ENCODE measurements around the gene MFN1.

MFN1 gene

GRCh38 chr3:179428876-179429548 is 81.5 kb downstream of the MFN1 start:
- no peak for TF ChIP-seq CTCF (conservative IDR thresholded peaks at IDR 0.05; ENCODE audit: low read depth, low read length)
- DNase-seq (ENCODE audit: low read depth), result no peak
- no peak overlapping the region for H3K4me3 ChIP-seq (ENCODE audit: low read length)

GRCh38 chr3:179430277-179430870 is 82.9 kb downstream of the MFN1 start:
- no peak for TF ChIP-seq CTCF (conservative IDR thresholded peaks at IDR 0.05; ENCODE audit: low read depth, low read length)
- DNase-seq (ENCODE audit: low read depth), result no peak
- no peak overlapping the region for H3K4me3 ChIP-seq (ENCODE audit: low read length)

DNA sequence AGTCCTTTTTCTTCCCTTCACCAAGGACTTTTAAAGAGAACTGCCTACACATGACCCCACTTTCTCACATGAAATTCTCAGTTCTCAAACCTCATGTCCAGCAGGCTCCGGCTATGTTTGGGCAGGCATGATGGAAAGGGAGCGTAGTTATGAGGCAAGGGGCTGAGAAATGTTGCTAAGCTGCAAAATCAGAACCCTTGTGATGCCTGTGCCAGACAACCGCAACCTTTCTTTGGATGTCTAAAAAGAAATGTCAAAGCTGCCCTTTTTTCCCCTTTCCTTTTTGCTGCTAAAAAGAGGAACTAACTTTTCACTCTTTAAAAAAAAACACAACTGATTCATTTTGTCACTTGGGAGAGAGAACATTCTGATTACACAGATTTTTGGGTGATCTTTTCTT is 84.5 kb downstream of the MFN1 start:
- H3K4me3 ChIP-seq (ENCODE audit: low read length), result no peak overlapping the region
- no peak for TF ChIP-seq CTCF (conservative IDR thresholded peaks at IDR 0.05; ENCODE audit: low read depth, low read length)
- DNase-seq (ENCODE audit: low read depth), result no peak

DNA sequence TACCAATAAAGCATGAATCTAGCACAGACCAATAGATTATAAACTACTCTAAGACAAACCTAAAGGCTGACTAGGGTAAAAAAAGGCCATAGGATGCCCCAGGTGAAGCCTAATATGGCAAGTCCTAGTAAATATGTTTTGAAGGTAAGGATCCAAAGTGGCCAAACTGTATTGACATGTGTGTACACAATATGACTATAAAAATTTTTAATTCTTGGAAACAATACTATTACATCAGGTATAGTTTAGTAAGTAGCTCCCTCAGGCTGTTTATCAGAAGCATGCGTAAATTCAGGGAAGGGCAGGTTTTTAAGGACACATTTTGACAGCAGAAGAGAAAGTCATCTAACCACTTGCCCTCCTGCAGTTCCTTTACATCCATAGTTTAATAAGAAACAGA is 84.9 kb downstream of the MFN1 start:
- no peak overlapping the region for H3K4me3 ChIP-seq (ENCODE audit: low read length)
- no peak for TF ChIP-seq CTCF (conservative IDR thresholded peaks at IDR 0.05; ENCODE audit: low read depth, low read length)
- no peak for DNase-seq (ENCODE audit: low read depth)

DNA sequence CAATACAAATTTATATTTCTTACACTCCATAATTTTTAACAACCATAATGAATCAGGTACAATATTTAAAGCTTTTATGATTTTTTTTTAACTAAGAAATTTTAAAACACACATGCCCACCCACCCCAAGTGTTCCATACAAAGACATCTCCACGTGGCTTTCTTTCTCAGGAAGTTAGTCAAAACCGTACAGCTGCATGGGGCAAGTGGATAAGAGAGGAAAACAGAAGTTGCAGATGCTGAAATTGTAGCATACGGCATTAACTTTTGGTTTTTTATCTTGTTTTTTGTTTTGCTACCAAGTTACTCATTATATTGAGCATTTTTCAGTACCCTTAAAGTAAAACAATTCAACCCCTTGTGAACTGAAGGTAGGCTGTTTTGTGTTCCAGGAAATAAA is 89.0 kb downstream of the MFN1 start:
- DNase-seq (ENCODE audit: low read depth), result no peak
- no peak overlapping the region for H3K4me3 ChIP-seq (ENCODE audit: low read length)
- no peak for TF ChIP-seq CTCF (conservative IDR thresholded peaks at IDR 0.05; ENCODE audit: low read depth, low read length)

DNA sequence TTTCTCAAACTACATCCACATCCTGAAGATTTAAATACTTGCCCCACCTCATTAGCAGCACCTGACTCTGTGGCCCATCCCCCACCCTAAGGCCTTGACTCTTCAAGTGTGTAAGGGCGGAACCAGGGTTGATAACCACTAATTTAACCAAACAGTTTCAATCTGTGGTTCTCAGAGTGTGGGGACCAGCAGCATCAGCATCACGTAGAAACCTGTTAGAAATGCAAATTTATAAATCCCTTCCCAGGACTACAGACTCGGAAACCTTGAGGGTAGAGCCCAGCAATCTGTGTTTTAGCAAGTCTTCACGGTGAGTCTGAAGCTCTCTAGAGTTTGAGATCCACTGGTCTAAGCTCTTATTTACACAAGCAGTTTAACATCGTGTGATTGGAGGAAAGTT is 91.3 kb downstream of the MFN1 start:
- TF ChIP-seq CTCF (conservative IDR thresholded peaks at IDR 0.05; ENCODE audit: low read depth, low read length), result no peak
- DNase-seq (ENCODE audit: low read depth), result no peak
- H3K4me3 ChIP-seq (ENCODE audit: low read length), result no peak overlapping the region
